ENCODE results near the gene MAML1. TPM values are rescaled to one million over a fixed set of nuclear protein-coding genes. Genes with fewer than 3 reads are reported as not detected.

MAML1 gene
- total RNA-seq, 1 experiment from 2014 or later = 34.0 TPM

DNA sequence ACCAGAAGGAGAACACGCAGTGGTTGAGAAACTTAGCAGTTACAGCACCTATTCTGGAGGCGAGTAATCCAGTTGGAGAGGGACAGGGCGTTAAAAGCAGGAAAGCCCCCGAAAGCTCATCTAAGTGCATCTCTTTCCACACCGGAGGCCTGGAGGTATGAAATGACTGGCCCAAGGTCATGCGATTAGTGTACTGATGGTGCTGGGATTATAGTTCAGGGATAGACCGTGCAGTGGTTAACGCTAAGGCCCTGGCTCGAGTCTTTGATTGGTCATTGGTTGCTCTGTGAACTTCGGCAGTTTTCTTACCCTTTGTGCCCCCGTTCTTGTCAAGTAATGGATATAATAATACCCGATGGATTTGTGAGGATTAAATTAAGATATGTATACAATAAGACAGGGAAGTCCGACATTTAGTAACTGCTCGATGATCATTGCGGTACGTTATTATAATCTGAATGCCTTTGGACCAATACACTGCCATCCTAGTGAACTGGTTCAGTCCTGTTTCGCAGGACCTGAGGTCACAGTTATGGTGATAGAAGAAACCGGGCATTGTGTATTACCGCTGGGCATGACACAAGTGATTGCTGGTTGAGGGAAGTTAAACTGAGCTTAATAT lies 32.9 kb upstream of the MAML1 start:
- POLR2A ChIA-PET (ENCODE audit: unreplicated experiment) = interaction anchor here (0.6 kb wide), 1 partner anchor 37 kb away, joined by 9 read pairs; no protein-coding TSS in a partner anchor
- Histone ChIP-seq H3K27ac (peak overlapping the region; percentile 84), H3F3A (ENCODE audit: insufficient read depth, low read depth) (peaks cover 10% of the 10 kb centered on the region; the same call in 1 of the 2 replicates), H4K20me1 (ENCODE audit: insufficient read depth) (peaks cover 49% of the 10 kb centered on the region), H2AFZ (no peak overlapping the region), H3K27me3 (ENCODE audit: insufficient read depth, low read depth) (no peaks in the 10 kb centered on the region), H3K79me2 (ENCODE audit: low read depth) (peaks cover 65% of the 10 kb centered on the region), H3K36me3 (ENCODE audit: low read depth) (peaks cover 26% of the 10 kb centered on the region), H3K9me3 (ENCODE audit: insufficient read depth, low read depth) (no peaks in the 10 kb centered on the region), H3K9me2 (ENCODE audit: insufficient read depth) (no peaks in the 10 kb centered on the region), H3K4me3 (peak overlapping the region; percentile 89), H3K4me1 (replicated peaks; ENCODE audit: insufficient read depth) (peaks cover 25% of the 10 kb centered on the region), H3K4me2 (peak overlapping the region; percentile 89)
- CTCF ChIA-PET = no interaction called here
- TF ChIP-seq, protein P1, sequence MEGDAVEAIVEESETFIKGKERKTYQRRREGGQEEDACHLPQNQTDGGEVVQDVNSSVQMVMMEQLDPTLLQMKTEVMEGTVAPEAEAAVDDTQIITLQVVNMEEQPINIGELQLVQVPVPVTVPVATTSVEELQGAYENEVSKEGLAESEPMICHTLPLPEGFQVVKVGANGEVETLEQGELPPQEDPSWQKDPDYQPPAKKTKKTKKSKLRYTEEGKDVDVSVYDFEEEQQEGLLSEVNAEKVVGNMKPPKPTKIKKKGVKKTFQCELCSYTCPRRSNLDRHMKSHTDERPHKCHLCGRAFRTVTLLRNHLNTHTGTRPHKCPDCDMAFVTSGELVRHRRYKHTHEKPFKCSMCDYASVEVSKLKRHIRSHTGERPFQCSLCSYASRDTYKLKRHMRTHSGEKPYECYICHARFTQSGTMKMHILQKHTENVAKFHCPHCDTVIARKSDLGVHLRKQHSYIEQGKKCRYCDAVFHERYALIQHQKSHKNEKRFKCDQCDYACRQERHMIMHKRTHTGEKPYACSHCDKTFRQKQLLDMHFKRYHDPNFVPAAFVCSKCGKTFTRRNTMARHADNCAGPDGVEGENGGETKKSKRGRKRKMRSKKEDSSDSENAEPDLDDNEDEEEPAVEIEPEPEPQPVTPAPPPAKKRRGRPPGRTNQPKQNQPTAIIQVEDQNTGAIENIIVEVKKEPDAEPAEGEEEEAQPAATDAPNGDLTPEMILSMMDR (conservative IDR thresholded peaks at IDR 0.05) = no peak
- no peak for TF ChIP-seq EZH2 (IDR thresholded peaks at IDR 0.05; ENCODE audit: low read depth)
- intact Hi-C loops (cut with micrococcal nuclease; ENCODE audit: unreplicated experiment) = loop anchor here (1.0 to 2.0 kb wide), 2 partner anchors 141 to 148 kb away; no protein-coding TSS in a partner anchor
- DNase-seq = no peak
- BruUV-seq (replicated peaks) = no TSS peak

GRCh38 chr5:179700401-179700918 lies 32.2 kb upstream of the MAML1 start:
- H3F3A ChIP-seq (ENCODE audit: insufficient read depth, low read depth) = peaks cover 10% of the 10 kb centered on the region; the same call in 1 of the 2 replicates
- ChIA-PET CTCF (interaction anchor here (0.8 kb wide), 1 partner anchor 39 kb away, joined by 3 read pairs; no protein-coding TSS in a partner anchor), POLR2A (ENCODE audit: unreplicated experiment) (interaction anchor here (0.6 kb wide), 1 partner anchor 122 kb away, joined by 23 read pairs; no protein-coding TSS in a partner anchor)
- intact Hi-C loops (cut with micrococcal nuclease; ENCODE audit: unreplicated experiment) = no loop called here
- DNase-seq = no peak
- no peaks in the 10 kb centered on the region for H3K9me3 ChIP-seq (ENCODE audit: insufficient read depth, low read depth)
- no peak for TF ChIP-seq EZH2 (IDR thresholded peaks at IDR 0.05; ENCODE audit: low read depth)
- TF ChIP-seq, protein P1 (conservative IDR thresholded peaks at IDR 0.05) = no peak
- no peaks in the 10 kb centered on the region for H3K9me2 ChIP-seq (ENCODE audit: insufficient read depth)
- no peaks in the 10 kb centered on the region for H3K27me3 ChIP-seq (ENCODE audit: insufficient read depth, low read depth)
- H3K4me2 ChIP-seq = peak overlapping the region; percentile 89
- H3K4me1 ChIP-seq (replicated peaks; ENCODE audit: insufficient read depth) = peaks cover 25% of the 10 kb centered on the region
- peaks cover 72% of the 10 kb centered on the region for H3K79me2 ChIP-seq (ENCODE audit: low read depth)
- H3K4me3 ChIP-seq = peak overlapping the region; percentile 89
- H3K36me3 ChIP-seq (ENCODE audit: low read depth) = peaks cover 32% of the 10 kb centered on the region
- no TSS peak for BruUV-seq (replicated peaks)
- no peak overlapping the region for H2AFZ ChIP-seq
- peaks cover 56% of the 10 kb centered on the region for H4K20me1 ChIP-seq (ENCODE audit: insufficient read depth)
- H3K27ac ChIP-seq = peak overlapping the region; percentile 84; the same call in 1 of the 2 replicates

DNA sequence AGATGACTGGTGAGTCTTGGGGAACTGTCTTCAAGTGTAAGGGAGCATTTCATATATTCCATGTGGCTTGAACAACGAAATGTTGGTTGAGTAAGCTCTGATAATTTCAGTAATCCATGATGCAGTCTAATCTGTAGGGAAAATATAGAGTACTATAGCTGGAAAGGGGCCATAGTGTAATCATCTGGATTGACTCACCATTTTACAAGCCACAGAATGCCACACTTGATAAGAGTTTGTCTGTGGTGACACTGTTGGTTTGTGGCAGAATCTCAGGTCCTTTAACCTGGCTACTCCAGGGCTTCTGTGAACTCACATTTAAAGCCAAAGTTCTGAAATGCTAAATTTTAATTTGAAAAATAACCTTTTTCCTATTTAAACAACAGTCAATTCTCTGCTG lies 16.3 kb upstream of the MAML1 start:
- ChIA-PET CTCF (interaction anchor here (0.7 kb wide), 1 partner anchor 385 kb away, joined by 3 read pairs; no protein-coding TSS in a partner anchor), POLR2A (ENCODE audit: unreplicated experiment) (interaction anchor here (0.7 kb wide), 1 partner anchor 255 kb away, joined by 3 read pairs; no protein-coding TSS in a partner anchor)
- TF ChIP-seq, protein P1 (conservative IDR thresholded peaks at IDR 0.05) = no peak
- no peak for TF ChIP-seq EZH2 (IDR thresholded peaks at IDR 0.05; ENCODE audit: low read depth)
- H3F3A ChIP-seq (ENCODE audit: insufficient read depth, low read depth) = peaks cover 63% of the 10 kb centered on the region
- no peaks in the 10 kb centered on the region for H3K4me1 ChIP-seq (replicated peaks; ENCODE audit: insufficient read depth)
- no peak overlapping the region for H3K4me3 ChIP-seq
- peaks cover 45% of the 10 kb centered on the region for H3K79me2 ChIP-seq (ENCODE audit: low read depth)
- no peak overlapping the region for H2AFZ ChIP-seq
- intact Hi-C loops (cut with micrococcal nuclease; ENCODE audit: unreplicated experiment) = no loop called here
- H3K4me2 ChIP-seq = no peak overlapping the region
- peaks cover 61% of the 10 kb centered on the region for H4K20me1 ChIP-seq (ENCODE audit: insufficient read depth)
- H3K36me3 ChIP-seq (ENCODE audit: low read depth) = peaks cover 50% of the 10 kb centered on the region
- no peaks in the 10 kb centered on the region for H3K9me2 ChIP-seq (ENCODE audit: insufficient read depth)
- no peaks in the 10 kb centered on the region for H3K27me3 ChIP-seq (ENCODE audit: insufficient read depth, low read depth)
- no peak for DNase-seq
- H3K27ac ChIP-seq = 0 out of 2 replicates have a peak overlapping the region, but pooled peaks have one; percentile 9
- H3K9me3 ChIP-seq (ENCODE audit: insufficient read depth, low read depth) = no peaks in the 10 kb centered on the region
- no TSS peak for BruUV-seq (replicated peaks)

Measured in PC-9 (cell line).